Lower leg skin (tissue), 3 donors: Measurements from ENCODE around the gene SEPTIN12.

ENCODE experiments used
- CTCF ChIP-seq, 3 donors: fragments of 450-650 bp; IDR thresholded peaks; one replicate each; pipeline ENCODE4 v1.5.1; 2016; ENCODE audit warnings: antibody characterized with exemption in 3 of 3, mild to moderate bottlenecking in 3 of 3, moderate library complexity in 2 of 3
- POLR2A ChIP-seq, 2 donors: fragments of 450-650 bp; IDR thresholded peaks; one replicate each; pipeline ENCODE4 v1.6.1; 2016 to 2017; ENCODE audit warnings: antibody characterized with exemption in 2 of 2, mild to moderate bottlenecking in 1 of 2, moderate library complexity in 1 of 2

- TF ChIP-seq CTCF (IDR thresholded peaks at IDR 0.05) = no peak
- TF ChIP-seq POLR2A (IDR thresholded peaks at IDR 0.05) = no peak
Observed at GRCh38 chr16:4762205-4762604, 25.9 kb downstream of the SEPTIN12 start.
